Suprapubic skin (tissue), 3 donors: ENCODE measurements around the gene MYO5C.

Experiments used
- CTCF ChIP-seq, 2 donors: fragments of 200-600 bp in 1 of 2; fragments of 450-650 bp in 1 of 2; sonication (generic) in 1 of 2; IDR thresholded peaks; one replicate each; pipeline ENCODE4 v1.5.1; 2016 to 2019; ENCODE audit warnings: antibody characterized with exemption in 2 of 2, mild to moderate bottlenecking in 1 of 2, moderate library complexity in 1 of 2
- POLR2A ChIP-seq, 2 donors: fragments of 450-650 bp; IDR thresholded peaks; one replicate each; pipeline ENCODE4 v1.6.1; 2017; ENCODE audit warnings: antibody characterized with exemption in 2 of 2, mild to moderate bottlenecking in 2 of 2, moderate library complexity in 2 of 2

- TF ChIP-seq POLR2A (IDR thresholded peaks at IDR 0.05) = no peak
- TF ChIP-seq CTCF (IDR thresholded peaks at IDR 0.05) = no peak
Observed at GRCh38 chr15:52328680-52329079, 33.1 kb upstream of the MYO5C start.
